Breast epithelium (tissue), 4 donors: ENCODE results near the gene SUFU. TPM values are rescaled to one million over a fixed set of nuclear protein-coding genes. Genes with fewer than 3 reads are reported as not detected.

ENCODE experiments used
- DNase-seq, 2 donors: peaks; one replicate each; pipeline ENCODE4 v3.0.0-alpha.2; 2019; ENCODE audit warnings: low spot score in 2 of 2
- H3K27ac ChIP-seq, 2 donors: fragments of 200-600 bp; sonication (generic) in 1 of 2; one replicate each; pipeline ENCODE4 v1.5.1; 2016 to 2019; ENCODE audit warnings: mild to moderate bottlenecking in 1 of 2
- H3K27me3 ChIP-seq, 2 donors: fragments of 200-600 bp; sonication (generic) in 1 of 2; one replicate each; pipeline versions ENCODE4 v1.5.1 to v1.6.0; 2017 to 2019; ENCODE audit warnings: control low read depth in 1 of 2, mild to moderate bottlenecking in 1 of 2
- H3K36me3 ChIP-seq: fragments of 200-600 bp; one replicate; pipeline ENCODE4 v1.5.1; 2019
- H3K4me1 ChIP-seq, 2 donors: fragments of 200-600 bp; sonication (generic); one replicate each; pipeline ENCODE4 v1.5.1; 2016 to 2019; ENCODE audit warnings: control low read depth in 1 of 2
- H3K4me3 ChIP-seq, 3 donors: fragments of 200-600 bp; sonication (generic); 1 replicate in 2 of 3; 2 replicates in 1 of 3; pipeline ENCODE4 v1.5.1; 2016 to 2019; ENCODE audit warnings: mild to moderate bottlenecking in 3 of 3, moderate library complexity in 2 of 3
- H3K9me3 ChIP-seq, 2 donors: fragments of 200-600 bp; sonication (generic) in 1 of 2; one replicate each; pipeline ENCODE4 v1.5.1; 2016 to 2019; ENCODE audit warnings: control low read depth in 1 of 2
- CTCF ChIP-seq, 3 donors: fragments of 450-650 bp; IDR thresholded peaks; one replicate each; pipeline ENCODE4 v1.5.1; 2016 to 2017; ENCODE audit warnings: antibody characterized with exemption in 3 of 3, mild to moderate bottlenecking in 3 of 3, moderate library complexity in 3 of 3
- POLR2A ChIP-seq: fragments of 450-650 bp; IDR thresholded peaks from one replicate; pipeline ENCODE4 v1.6.1; 2016; ENCODE audit warnings: antibody characterized with exemption, mild to moderate bottlenecking, moderate library complexity
- POLR2AphosphoS5 ChIP-seq, 3 donors: sonication (generic); formaldehyde crosslinking; IDR thresholded peaks; one replicate each; pipeline ENCODE4 v1.6.1; 2017; ENCODE audit warnings: antibody characterized with exemption in 3 of 3
- intact Hi-C: fragments of 100-400 bp; cut with DNase I; formaldehyde crosslinking; loops from one replicate; pipeline ENCODE4 v1.15.1; 2023; ENCODE audit warnings: low total_unique reads
- total RNA-seq, 3 donors: library from RNA; depleted of rRNA; stranded (reverse); fragments of >200 nt; gene quantifications; one replicate each; pipeline ENCODE4 v1.1.0, GENCODE V29; 2016

SUFU gene
- total RNA-seq, 3 donors from 2014 or later, result 6.2 to 9.1 (median 8.6) TPM

GRCh38 chr10:102619281-102619981 lies 115.7 kb downstream of the SUFU start:
- peak overlapping the region in 1 of 2 donors; percentile 57 for H3K27ac ChIP-seq

GRCh38 chr10:102620138-102620590 lies 116.4 kb downstream of the SUFU start:
- Histone ChIP-seq H3K4me3 (no peak overlapping the region), H3K4me1 (peaks cover 6 to 16% of the 10 kb centered on the region in 2 donors), H3K27me3 (no peaks in the 10 kb centered on the region), H3K9me3 (no peaks in the 10 kb centered on the region), H3K36me3 (no peaks in the 10 kb centered on the region), H3K27ac (peak overlapping the region; percentile 52 to 80)
- DNase-seq, result no peak
- TF ChIP-seq CTCF (IDR thresholded peaks at IDR 0.05) (no peak), POLR2A (no peak), POLR2AphosphoS5 (IDR thresholded peaks at IDR 0.05) (no peak)
- intact Hi-C loops, result no loop called here

More at GRCh38 chr10:102619281-102619981, 115.7 kb downstream of the SUFU start:
- intact Hi-C loops, result no loop called here
- H3K4me1 ChIP-seq, result peaks cover 6 to 16% of the 10 kb centered on the region in 2 donors
- no peaks in the 10 kb centered on the region for H3K27me3 ChIP-seq
- DNase-seq, result no peak
- H3K4me3 ChIP-seq, result no peak overlapping the region
- no peaks in the 10 kb centered on the region for H3K36me3 ChIP-seq
- no peaks in the 10 kb centered on the region for H3K9me3 ChIP-seq
- TF ChIP-seq POLR2AphosphoS5 (IDR thresholded peaks at IDR 0.05) (no peak), POLR2A (no peak), CTCF (IDR thresholded peaks at IDR 0.05) (no peak)

GRCh38 chr10:102620591-102621442 lies 117.0 kb downstream of the SUFU start:
- H3K36me3 ChIP-seq, result no peaks in the 10 kb centered on the region
- TF ChIP-seq POLR2AphosphoS5 (IDR thresholded peaks at IDR 0.05) (no peak), CTCF (IDR thresholded peaks at IDR 0.05) (no peak), POLR2A (no peak)
- no peaks in the 10 kb centered on the region for H3K9me3 ChIP-seq
- DNase-seq, result no peak
- peaks cover 6 to 16% of the 10 kb centered on the region in 2 donors for H3K4me1 ChIP-seq
- H3K4me3 ChIP-seq, result peak overlapping the region in 1 of 3 donors; percentile 40
- intact Hi-C loops, result no loop called here
- peak overlapping the region; percentile 52 to 80 for H3K27ac ChIP-seq
- no peaks in the 10 kb centered on the region for H3K27me3 ChIP-seq

- Histone ChIP-seq H3K27ac (peak overlapping the region; percentile 52 to 80), H3K9me3 (no peaks in the 10 kb centered on the region), H3K27me3 (no peaks in the 10 kb centered on the region), H3K4me3 (peak overlapping the region in 1 of 3 donors; percentile 40), H3K4me1 (peaks cover 6 to 16% of the 10 kb centered on the region in 2 donors), H3K36me3 (no peaks in the 10 kb centered on the region)
- DNase-seq, result no peak
- intact Hi-C loops, result no loop called here
- TF ChIP-seq POLR2AphosphoS5 (IDR thresholded peaks at IDR 0.05) (no peak), CTCF (IDR thresholded peaks at IDR 0.05) (no peak), POLR2A (no peak)
Observed at GRCh38 chr10:102621443-102622325, 117.9 kb downstream of the SUFU start.
